Measurements from ENCODE around the gene GGT1. TPM values are rescaled to one million over a fixed set of nuclear protein-coding genes. Genes with fewer than 3 reads are reported as not detected.

Gene GGT1
- total and polyA plus RNA-seq, 2 donors from 2014 or later = 153 to 169 TPM

- Histone ChIP-seq H3K9ac (ENCODE audit: low read length in 3 of 3) (no peak overlapping the region), H3K9me3 (ENCODE audit: control insufficient read depth in 2 of 3, insufficient read depth in 1 of 3, low read length in 3 of 3) (no peaks in the 10 kb centered on the region), H3K27ac (ENCODE audit: low read depth in 2 of 2, low read length in 2 of 2) (no peak overlapping the region), H3K4me3 (ENCODE audit: low read length in 3 of 3) (no peak overlapping the region), H3K4me1 (ENCODE audit: control insufficient read depth in 2 of 3, insufficient read depth in 2 of 3, low read depth in 1 of 3, low read length in 3 of 3) (peaks cover 3 to 10% (median 5%) of the 10 kb centered on the region in 3 donors), H3K36me3 (ENCODE audit: control insufficient read depth in 2 of 3, insufficient read depth in 3 of 3, low read length in 3 of 3) (peaks cover 0 to 12% (median 3%) of the 10 kb centered on the region in 3 donors), H3K27me3 (ENCODE audit: control insufficient read depth, insufficient read depth, low read length) (no peaks in the 10 kb centered on the region)
- no peak for DNase-seq
- FAIRE-seq = no peak
- intact Hi-C loops (cut with DNase I) = no loop called here
- no peak for TF ChIP-seq CTCF (IDR thresholded peaks at IDR 0.05; ENCODE audit: borderline replicate concordance, extremely low read depth, insufficient read depth)
Observed at GRCh38 chr22:24587251-24587650, 15.7 kb upstream of the GGT1 start.

- intact Hi-C loops (cut with DNase I) = no loop called here
- peaks cover 0 to 12% (median 3%) of the 10 kb centered on the region in 3 donors for H3K36me3 ChIP-seq (ENCODE audit: control insufficient read depth in 2 of 3, insufficient read depth in 3 of 3, low read length in 3 of 3)
- no peaks in the 10 kb centered on the region for H3K27me3 ChIP-seq (ENCODE audit: control insufficient read depth, insufficient read depth, low read length)
- no peaks in the 10 kb centered on the region for H3K9me3 ChIP-seq (ENCODE audit: control insufficient read depth in 2 of 3, insufficient read depth in 1 of 3, low read length in 3 of 3)
- no peak overlapping the region for H3K27ac ChIP-seq (ENCODE audit: low read depth in 2 of 2, low read length in 2 of 2)
- no peak overlapping the region for H3K9ac ChIP-seq (ENCODE audit: low read length in 3 of 3)
- no peak overlapping the region for H3K4me3 ChIP-seq (ENCODE audit: low read length in 3 of 3)
- peaks cover 3 to 10% (median 5%) of the 10 kb centered on the region in 3 donors for H3K4me1 ChIP-seq (ENCODE audit: control insufficient read depth in 2 of 3, insufficient read depth in 2 of 3, low read depth in 1 of 3, low read length in 3 of 3)
- no peak for FAIRE-seq
- no peak for TF ChIP-seq CTCF (IDR thresholded peaks at IDR 0.05; ENCODE audit: borderline replicate concordance, extremely low read depth, insufficient read depth)
- peak in 1 of 5 donors; percentile 48 for DNase-seq
Observed at GRCh38 chr22:24587948-24588347, 15.0 kb upstream of the GGT1 start.

- FAIRE-seq = no peak
- no peak overlapping the region for H3K9ac ChIP-seq (ENCODE audit: low read length in 3 of 3)
- no peaks in the 10 kb centered on the region for H3K9me3 ChIP-seq (ENCODE audit: control insufficient read depth in 2 of 3, insufficient read depth in 1 of 3, low read length in 3 of 3)
- no peaks in the 10 kb centered on the region for H3K27me3 ChIP-seq (ENCODE audit: control insufficient read depth, insufficient read depth, low read length)
- H3K4me3 ChIP-seq (ENCODE audit: low read length in 3 of 3) = no peak overlapping the region
- peaks cover 3 to 10% (median 5%) of the 10 kb centered on the region in 3 donors for H3K4me1 ChIP-seq (ENCODE audit: control insufficient read depth in 2 of 3, insufficient read depth in 2 of 3, low read depth in 1 of 3, low read length in 3 of 3)
- intact Hi-C loops (cut with DNase I) = no loop called here
- H3K27ac ChIP-seq (ENCODE audit: low read depth in 2 of 2, low read length in 2 of 2) = no peak overlapping the region
- peaks cover 0 to 12% (median 3%) of the 10 kb centered on the region in 3 donors for H3K36me3 ChIP-seq (ENCODE audit: control insufficient read depth in 2 of 3, insufficient read depth in 3 of 3, low read length in 3 of 3)
- DNase-seq = peak; percentile 59 to 97 (median 72)
- no peak for TF ChIP-seq CTCF (IDR thresholded peaks at IDR 0.05; ENCODE audit: borderline replicate concordance, extremely low read depth, insufficient read depth)
Observed at GRCh38 chr22:24588381-24588756, 14.6 kb upstream of the GGT1 start.
